Adrenal gland (tissue), 12 donors: ENCODE data around the gene TEX22. TPM values are rescaled to one million over a fixed set of nuclear protein-coding genes. Genes with fewer than 3 reads are reported as not detected.

Experiments
- DNase-seq, 7 donors: peaks; one replicate each; pipeline ENCODE4 v3.0.0-alpha.2; 2019 to 2020
- H3K27ac ChIP-seq, 5 donors: fragments of 200-600 bp; sonication (generic) in 4 of 5; 1 replicate in 3 of 5; 2 replicates in 2 of 5; pipeline versions ENCODE4 v1.5.1 to v1.8.0; 2016 to 2020; ENCODE audit warnings: mild to moderate bottlenecking in 1 of 5
- H3K27me3 ChIP-seq: fragments of 200-600 bp; 2 replicates; pipeline ENCODE4 v1.8.0; 2021
- H3K36me3 ChIP-seq, 2 donors: fragments of 200-600 bp; replicated peaks in 1 of 2; 1 replicate in 1 of 2; 2 replicates in 1 of 2; pipeline versions ENCODE4 v1.5.1 to v1.8.0; 2018 to 2022
- H3K4me1 ChIP-seq, 2 donors: fragments of 200-600 bp; replicated peaks in 1 of 2; 1 replicate in 1 of 2; 2 replicates in 1 of 2; pipeline versions ENCODE4 v1.5.1 to v1.8.0; 2018 to 2021
- H3K4me3 ChIP-seq, 4 donors: fragments of 200-600 bp; sonication (generic) in 3 of 4; one replicate each; pipeline ENCODE4 v1.5.1; 2016 to 2018
- H3K9me3 ChIP-seq, 3 donors: fragments of 200-600 bp; sonication (generic) in 1 of 3; replicated peaks in 1 of 3; 1 replicate in 2 of 3; 2 replicates in 1 of 3; pipeline versions ENCODE4 v1.5.1 to v1.8.0; 2016 to 2021
- CTCF ChIP-seq, 6 experiments: fragments of 450-650 bp in 4 of 6; fragments of 200-600 bp in 2 of 6; sonication (generic) in 1 of 6; IDR thresholded peaks; 1 replicate in 5 of 6; 2 replicates in 1 of 6; pipeline versions ENCODE4 v1.5.1 to v1.8.0; 2016 to 2021; ENCODE audit warnings: antibody characterized with exemption in 6 of 6, mild to moderate bottlenecking in 2 of 6, moderate library complexity in 1 of 6
- POLR2A ChIP-seq, 2 donors: fragments of 450-650 bp; IDR thresholded peaks; one replicate each; pipeline ENCODE4 v1.6.1; 2017; ENCODE audit warnings: antibody characterized with exemption in 2 of 2, mild to moderate bottlenecking in 2 of 2, moderate library complexity in 1 of 2
- WGBS, 4 donors: extraction: QIAGEN DNeasy Blood & Tissue Kit in 2 of 4; methylation state at CpG; one replicate each; pipeline versions ENCODE4 v1.1.5 to v1.1.7; 2013 to 2017; 5-methylcytosine and 5-hydroxymethylcytosine counted together
- intact Hi-C, 2 donors: fragments of 100-400 bp; cut with DNase I; formaldehyde crosslinking; loops; one replicate each; pipeline versions ENCODE4 v1.14.1 to v1.15.0; 2022 to 2023
- polyA plus RNA-seq, 3 donors: library from polyadenylated mRNA; stranded (reverse); fragments of 200-250 nt in 2 of 3; fragments of 350-450 nt in 1 of 3; fragmentation: Illumina TruSeq in 1 of 3; extraction: RNeasy Lipid Tissue Mini Kit (QIAGEN cat#74804) in 1 of 3; gene quantifications; one replicate each; pipeline ENCODE4 v1.2.3, GENCODE V29; 2013 to 2014
- total RNA-seq, 9 donors: library from RNA; depleted of rRNA in 4 of 9; stranded (reverse); fragments of >200 nt in 4 of 9; fragments of 120-200 nt in 1 of 9; fragmentation: NEBNext Ultra II Directional in 1 of 9; extraction: Animal tissue kit (Norgen Biotek cat#: 25700) in 1 of 9; gene quantifications; one replicate each; pipeline versions ENCODE4 v1.1.0 to v1.2.4, GENCODE V29; 2013 to 2023
- donor health status: healthy with polysubstance abuse.
- donor health status: Bipolar disorder and iron deficiency.
- donor health status: DM: yes; HTN: yes; CAD: no.
- donor health status: DM: no; HTN: no; CAD: no.
- donor health status: DM: no; HTN: no; CAD: no.
- donor health status: DM: yes; HTN: yes; CAD: no.

Gene TEX22
- total and polyA plus RNA-seq, 12 donors = 0.17 to 2.8 (median 0.38) TPM; not detected in 3

- intact Hi-C loops = no loop called here
- TF ChIP-seq CTCF (IDR thresholded peaks at IDR 0.05) = no peak
- TF ChIP-seq POLR2A (IDR thresholded peaks at IDR 0.05) = no peak
- no peak overlapping the region for H3K4me3 ChIP-seq
- 81 to 86% (median 85%) methylated on average over 11 to 12 of the region's 12 CpGs for WGBS, 4 donors
- no peaks in the 10 kb centered on the region for H3K4me1 ChIP-seq
- H3K27me3 ChIP-seq = no peaks in the 10 kb centered on the region
- H3K9me3 ChIP-seq = no peaks in the 10 kb centered on the region
- no peak overlapping the region for H3K27ac ChIP-seq
- no peak for DNase-seq
- H3K36me3 ChIP-seq = no peaks in the 10 kb centered on the region
Measured at GRCh38 chr14:105442834-105443233, 44.5 kb downstream of the TEX22 start.

GRCh38 chr14:105444859-105445258 lies 46.5 kb downstream of the TEX22 start:
- peaks cover 0 to 1% of the 10 kb centered on the region in 2 donors for H3K36me3 ChIP-seq
- H3K4me1 ChIP-seq = peaks cover 0 to 7% of the 10 kb centered on the region in 2 donors
- H3K4me3 ChIP-seq = no peak overlapping the region
- intact Hi-C loops = loop anchor here in 1 of 2 donors (5.0 kb wide), 1 partner anchor 42 kb away; the partner anchor contains the start of gene CRIP1
- no peaks in the 10 kb centered on the region for H3K9me3 ChIP-seq
- 87 to 92% (median 89%) methylated on average over 8 to 17 of the region's 17 CpGs for WGBS, 4 donors
- H3K27ac ChIP-seq = no peak overlapping the region
- no peaks in the 10 kb centered on the region for H3K27me3 ChIP-seq
- no peak for TF ChIP-seq CTCF (IDR thresholded peaks at IDR 0.05)
- TF ChIP-seq POLR2A (IDR thresholded peaks at IDR 0.05) = no peak
- no peak for DNase-seq

- peaks cover 0 to 7% of the 10 kb centered on the region in 2 donors for H3K4me1 ChIP-seq
- no peak overlapping the region for H3K27ac ChIP-seq
- H3K4me3 ChIP-seq = no peak overlapping the region
- TF ChIP-seq POLR2A (IDR thresholded peaks at IDR 0.05) = no peak
- no peak for TF ChIP-seq CTCF (IDR thresholded peaks at IDR 0.05)
- 85 to 92% (median 90%) methylated on average over 7 to 24 of the region's 24 CpGs for WGBS, 4 donors
- H3K36me3 ChIP-seq = peaks cover 0 to 6% of the 10 kb centered on the region in 2 donors
- intact Hi-C loops = loop anchor here in 1 of 2 donors (5.0 kb wide), 1 partner anchor 42 kb away; the partner anchor contains the start of gene CRIP1
- DNase-seq = no peak
- no peaks in the 10 kb centered on the region for H3K27me3 ChIP-seq
- no peaks in the 10 kb centered on the region for H3K9me3 ChIP-seq
Measured at GRCh38 chr14:105445290-105445689, 47.0 kb downstream of the TEX22 start.

- H3K9me3 ChIP-seq = no peaks in the 10 kb centered on the region
- H3K36me3 ChIP-seq = peaks cover 0 to 12% of the 10 kb centered on the region in 2 donors
- WGBS, 4 donors = 70 to 89% (median 86%) methylated on average over 6 to 26 of the region's 26 CpGs
- H3K27me3 ChIP-seq = no peaks in the 10 kb centered on the region
- TF ChIP-seq POLR2A (IDR thresholded peaks at IDR 0.05) (no peak), CTCF (IDR thresholded peaks at IDR 0.05) (no peak)
- DNase-seq = no peak
- no peak overlapping the region for H3K4me3 ChIP-seq
- H3K27ac ChIP-seq = no peak overlapping the region
- H3K4me1 ChIP-seq = peaks cover 0 to 7% of the 10 kb centered on the region in 2 donors
- intact Hi-C loops = loop anchor here in 1 of 2 donors (5.0 kb wide), 1 partner anchor 41 kb away; the partner anchor contains the start of gene CRIP1
Measured at GRCh38 chr14:105445901-105446845, 47.8 kb downstream of the TEX22 start.
